Esophagus squamous epithelium (tissue), 4 donors: ENCODE data around the gene DNM2.

Source experiments
- CTCF ChIP-seq, 6 experiments: fragments of 450-650 bp in 4 of 6; fragments of 200-600 bp in 2 of 6; sonication (generic) in 2 of 6; IDR thresholded peaks; one replicate each; pipeline ENCODE4 v1.5.1; 2016 to 2019; ENCODE audit warnings: antibody characterized with exemption in 6 of 6, mild to moderate bottlenecking in 4 of 6, moderate library complexity in 4 of 6
- POLR2A ChIP-seq, 4 donors: fragments of 450-650 bp; IDR thresholded peaks; one replicate each; pipeline ENCODE4 v1.6.1; 2017; ENCODE audit warnings: antibody characterized with exemption in 4 of 4, mild to moderate bottlenecking in 4 of 4, moderate library complexity in 3 of 4

GRCh38 chr19:10820173-10820572, 102.3 kb downstream of the DNM2 start:
- TF ChIP-seq CTCF (IDR thresholded peaks at IDR 0.05) (peak in 1 of 6 experiments; percentile 30), POLR2A (IDR thresholded peaks at IDR 0.05) (no peak)
